Hepatocyte (in vitro differentiated cells): Measurements from ENCODE around the gene CHST11. TPM values are rescaled to one million over a fixed set of nuclear protein-coding genes. Genes with fewer than 3 reads are reported as not detected.

Experiments
- DNase-seq: peaks from one replicate; pipeline ENCODE4 v3.0.0-alpha.2; 2016; ENCODE audit warnings: low spot score
- H2AFZ ChIP-seq: fragments of 200-600 bp; sonication (generic); 2 replicates; pipeline ENCODE4 v1.6.0; 2016; ENCODE audit warnings: antibody characterized with exemption, mild to moderate bottlenecking
- H3K27ac ChIP-seq: fragments of 200-600 bp; sonication (generic); 2 replicates; pipeline ENCODE4 v1.5.1; 2016; ENCODE audit warnings: mild to moderate bottlenecking
- H3K27me3 ChIP-seq: fragments of 200-600 bp; sonication (generic); 2 replicates; pipeline ENCODE4 v1.6.1; 2016
- H3K36me3 ChIP-seq: fragments of 200-600 bp; sonication (generic); replicated peaks from 2 replicates; pipeline ENCODE4 v1.5.1; 2016; ENCODE audit warnings: low read depth; ENCODE audit not compliant: insufficient read depth
- H3K4me1 ChIP-seq: fragments of 200-600 bp; sonication (generic); 2 replicates; pipeline ENCODE4 v1.5.1; 2016; ENCODE audit warnings: mild to moderate bottlenecking, moderate library complexity; ENCODE audit not compliant: insufficient read depth
- H3K4me2 ChIP-seq: fragments of 200-600 bp; sonication (generic); 2 replicates; pipeline ENCODE4 v1.6.0; 2016
- H3K4me3 ChIP-seq: fragments of 200-600 bp; sonication (generic); 2 replicates; pipeline ENCODE4 v1.5.1; 2016; ENCODE audit warnings: mild to moderate bottlenecking
- H3K79me2 ChIP-seq: fragments of 200-600 bp; sonication (generic); 2 replicates; pipeline ENCODE4 v1.6.0; 2017; ENCODE audit warnings: mild to moderate bottlenecking
- H3K9me2 ChIP-seq: fragments of 200-600 bp; sonication (generic); replicated peaks from 2 replicates; pipeline ENCODE4 v1.6.0; 2017; ENCODE audit warnings: mild to moderate bottlenecking; ENCODE audit not compliant: insufficient read depth
- H3K9me3 ChIP-seq: fragments of 200-600 bp; sonication (generic); 2 replicates; pipeline ENCODE4 v1.5.1; 2016; ENCODE audit warnings: low read depth, mild to moderate bottlenecking
- H4K20me1 ChIP-seq: fragments of 200-600 bp; sonication (generic); 2 replicates; pipeline ENCODE4 v1.6.0; 2016; ENCODE audit warnings: mild to moderate bottlenecking; ENCODE audit not compliant: insufficient read depth, poor library complexity, severe bottlenecking
- CTCF ChIP-seq: fragments of 200-600 bp; sonication (generic); IDR thresholded peaks from 2 replicates; pipeline ENCODE4 v1.5.1; 2016; ENCODE audit warnings: antibody characterized with exemption, mild to moderate bottlenecking; ENCODE audit not compliant: poor library complexity
- EZH2 ChIP-seq: fragments of 200-600 bp; sonication (generic); IDR thresholded peaks from 2 replicates; pipeline ENCODE4 v1.6.1; 2016; ENCODE audit warnings: antibody characterized with exemption, mild to moderate bottlenecking, borderline replicate concordance
- EZH2phosphoT487 ChIP-seq: fragments of 200-600 bp; sonication (generic); IDR thresholded peaks from one replicate; pipeline ENCODE4 v1.6.1; 2018; ENCODE audit warnings: antibody characterized with exemption, mild to moderate bottlenecking, low read depth, moderate library complexity; ENCODE audit not compliant: unreplicated experiment, severe bottlenecking
- WGBS: methylation state at CpG from one replicate; pipeline ENCODE4 v1.1.6; 2016; ENCODE audit warnings: low lambda C conversion rate; ENCODE audit errors: missing lambda C conversion rate; 5-methylcytosine and 5-hydroxymethylcytosine counted together
- polyA plus RNA-seq: library from polyadenylated mRNA; unstranded; fragments of >200 nt; fragmentation: Nextera tagmentation; extraction: Ambion mirVana; gene quantifications from 2 replicates; pipeline ENCODE4 v1.2.1, GENCODE V29; 2016
- total RNA-seq: library from RNA; depleted of rRNA; stranded (reverse); fragments of >200 nt; gene quantifications from 2 replicates; pipeline ENCODE4 v1.2.3, GENCODE V29; 2014

CHST11 gene
- total and polyA plus RNA-seq, 2 experiments from 2014 or later = 5.2 to 8.9 TPM

GRCh38 chr12:104498211-104498801, 41.6 kb downstream of the CHST11 start:
- WGBS = 73% methylated on average over 8 of the region's 8 CpGs
- no peaks in the 10 kb centered on the region for H3K9me3 ChIP-seq
- H3K27me3 ChIP-seq = no peaks in the 10 kb centered on the region
- no peaks in the 10 kb centered on the region for H3K79me2 ChIP-seq
- H3K27ac ChIP-seq = no peak overlapping the region
- H3K4me3 ChIP-seq = no peak overlapping the region
- no peak for DNase-seq
- no peak overlapping the region for H2AFZ ChIP-seq
- peaks cover 6% of the 10 kb centered on the region for H3K4me1 ChIP-seq
- no peak overlapping the region for H3K4me2 ChIP-seq
- H4K20me1 ChIP-seq = no peaks in the 10 kb centered on the region
- H3K36me3 ChIP-seq = no peaks in the 10 kb centered on the region
- no peaks in the 10 kb centered on the region for H3K9me2 ChIP-seq
- TF ChIP-seq EZH2phosphoT487 (no peak), EZH2 (no peak), CTCF (no peak)

GRCh38 chr12:104499668-104500332, 43.1 kb downstream of the CHST11 start:
- no peak overlapping the region for H2AFZ ChIP-seq
- no peak overlapping the region for H3K4me3 ChIP-seq
- H3K9me2 ChIP-seq = no peaks in the 10 kb centered on the region
- H3K27ac ChIP-seq = no peak overlapping the region
- TF ChIP-seq EZH2 (no peak), CTCF (no peak), EZH2phosphoT487 (no peak)
- H3K4me2 ChIP-seq = peak overlapping the region; percentile 25
- DNase-seq = no peak
- H3K79me2 ChIP-seq = no peaks in the 10 kb centered on the region
- peaks cover 6% of the 10 kb centered on the region for H3K4me1 ChIP-seq
- no peaks in the 10 kb centered on the region for H3K27me3 ChIP-seq
- H4K20me1 ChIP-seq = no peaks in the 10 kb centered on the region
- 60% methylated on average over 4 of the region's 4 CpGs for WGBS
- H3K36me3 ChIP-seq = no peaks in the 10 kb centered on the region
- no peaks in the 10 kb centered on the region for H3K9me3 ChIP-seq

GRCh38 chr12:104501115-104501514, 44.4 kb downstream of the CHST11 start:
- TF ChIP-seq EZH2phosphoT487 (no peak), CTCF (no peak), EZH2 (no peak)
- Histone ChIP-seq H3K4me1 (peaks cover 11% of the 10 kb centered on the region), H3K9me3 (no peaks in the 10 kb centered on the region), H3K36me3 (no peaks in the 10 kb centered on the region), H3K4me2 (no peak overlapping the region), H3K9me2 (no peaks in the 10 kb centered on the region), H3K27me3 (no peaks in the 10 kb centered on the region), H3K27ac (no peak overlapping the region), H2AFZ (no peak overlapping the region), H4K20me1 (no peaks in the 10 kb centered on the region), H3K4me3 (no peak overlapping the region), H3K79me2 (no peaks in the 10 kb centered on the region)
- DNase-seq = no peak
- WGBS = 88% methylated on average over 1 of the region's 1 CpG
